Measurements from ENCODE around the gene GBA2. TPM values are rescaled to one million over a fixed set of nuclear protein-coding genes. Genes with fewer than 3 reads are reported as not detected.

The GBA2 gene
- total RNA-seq, 1 donor: 31.1 TPM

- peak; percentile 94 for DNase-seq (ENCODE audit: insufficient read length, low spot score, missing footprints)
- H3K4me1 ChIP-seq (ENCODE audit: insufficient read depth, low read length): peaks cover 48% of the 10 kb centered on the region
Measured at GRCh38 chr9:35688558-35689541, 60.2 kb downstream of the GBA2 start.

GRCh38 chr9:35687972-35688557 lies 61.0 kb downstream of the GBA2 start:
- no peaks in the 10 kb centered on the region for H3K27me3 ChIP-seq (ENCODE audit: insufficient read depth, low read length)
- H3K9me3 ChIP-seq (ENCODE audit: low read depth, low read length): no peaks in the 10 kb centered on the region
- peak overlapping the region; percentile 93 for H3K4me3 ChIP-seq (ENCODE audit: insufficient read depth, low read length)
- peaks cover 53% of the 10 kb centered on the region for H3K4me1 ChIP-seq (ENCODE audit: insufficient read depth, low read length)
- H3K27ac ChIP-seq (ENCODE audit: low read depth, low read length): peak overlapping the region; percentile 83
- H4K20me1 ChIP-seq (ENCODE audit: insufficient read depth, low read length): peaks cover 66% of the 10 kb centered on the region
- no peak for TF ChIP-seq CTCF (IDR thresholded peaks at IDR 0.05; ENCODE audit: extremely low read depth, low read depth, low read length)
- H3K4me2 ChIP-seq (ENCODE audit: insufficient read depth, low read length): peak overlapping the region; percentile 100
- peaks cover 56% of the 10 kb centered on the region for H3K36me3 ChIP-seq (ENCODE audit: insufficient read depth, low read length)
- H3K79me2 ChIP-seq (ENCODE audit: insufficient read depth, low read length): peaks cover 52% of the 10 kb centered on the region
- no peak overlapping the region for H2AFZ ChIP-seq (ENCODE audit: low read length)
- peak; percentile 79 for DNase-seq (ENCODE audit: insufficient read length, low spot score, missing footprints)

More at GRCh38 chr9:35688558-35689541, 60.2 kb downstream of the GBA2 start:
- Histone ChIP-seq H3K36me3 (ENCODE audit: insufficient read depth, low read length) (peaks cover 48% of the 10 kb centered on the region), H3K27ac (ENCODE audit: low read depth, low read length) (peak overlapping the region; percentile 83), H4K20me1 (ENCODE audit: insufficient read depth, low read length) (peaks cover 59% of the 10 kb centered on the region), H2AFZ (ENCODE audit: low read length) (no peak overlapping the region), H3K9me3 (ENCODE audit: low read depth, low read length) (no peaks in the 10 kb centered on the region), H3K27me3 (ENCODE audit: insufficient read depth, low read length) (no peaks in the 10 kb centered on the region), H3K4me3 (ENCODE audit: insufficient read depth, low read length) (peak overlapping the region; percentile 93), H3K4me2 (ENCODE audit: insufficient read depth, low read length) (peak overlapping the region; percentile 100), H3K79me2 (ENCODE audit: insufficient read depth, low read length) (peaks cover 52% of the 10 kb centered on the region)
- TF ChIP-seq CTCF (IDR thresholded peaks at IDR 0.05; ENCODE audit: extremely low read depth, low read depth, low read length): no peak

- DNase-seq (ENCODE audit: insufficient read length, low spot score, missing footprints): peak; percentile 52
- no peak for TF ChIP-seq CTCF (IDR thresholded peaks at IDR 0.05; ENCODE audit: extremely low read depth, low read depth, low read length)
Measured at GRCh38 chr9:35687306-35687705, 61.7 kb downstream of the GBA2 start.

More at GRCh38 chr9:35687306-35687705, 61.7 kb downstream of the GBA2 start:
- no peak overlapping the region for H2AFZ ChIP-seq (ENCODE audit: low read length)
- peaks cover 52% of the 10 kb centered on the region for H3K79me2 ChIP-seq (ENCODE audit: insufficient read depth, low read length)
- peak overlapping the region; percentile 83 for H3K27ac ChIP-seq (ENCODE audit: low read depth, low read length)
- H3K9me3 ChIP-seq (ENCODE audit: low read depth, low read length): no peaks in the 10 kb centered on the region
- H3K4me3 ChIP-seq (ENCODE audit: insufficient read depth, low read length): peak overlapping the region; percentile 93
- H3K27me3 ChIP-seq (ENCODE audit: insufficient read depth, low read length): no peaks in the 10 kb centered on the region
- peak overlapping the region; percentile 100 for H3K4me2 ChIP-seq (ENCODE audit: insufficient read depth, low read length)
- H3K36me3 ChIP-seq (ENCODE audit: insufficient read depth, low read length): peaks cover 63% of the 10 kb centered on the region
- peaks cover 56% of the 10 kb centered on the region for H3K4me1 ChIP-seq (ENCODE audit: insufficient read depth, low read length)
- H4K20me1 ChIP-seq (ENCODE audit: insufficient read depth, low read length): peaks cover 73% of the 10 kb centered on the region

Small RNAs within 50 kb of the gene (small RNA-seq; reads per million reads assigned to genes)
- gene MIR6853: 0.74 reads per million, percentile 8 among the genes with 10 or more reads in this experiment

Other genes with a start within 250 kb of the GBA2 start
- 18.5 and 18.6 TPM in 2 replicates for gene TESK1, start 144.0 kb downstream of the GBA2 start, total RNA-seq
- 2.7 and 2.9 TPM in 2 replicates for gene CD72, start 130.8 kb downstream of the GBA2 start, total RNA-seq
- 0.36 TPM in 1 of 2 replicates, not detected in the other for gene SIT1, start 98.3 kb downstream of the GBA2 start, total RNA-seq
- gene RMRP, start 91.2 kb downstream of the GBA2 start, total RNA-seq: 88,726 and 110,601 TPM in 2 replicates
- 10.6 and 15.6 TPM in 2 replicates for gene CCDC107, start 90.9 kb downstream of the GBA2 start, total RNA-seq
- 0.36 and 0.88 TPM in 2 replicates for gene ARHGEF39, start 84.0 kb downstream of the GBA2 start, total RNA-seq
- gene CA9, start 75.3 kb downstream of the GBA2 start, total RNA-seq: not detected in 2 replicates
- gene TPM2, start 59.3 kb downstream of the GBA2 start, total RNA-seq: 911 and 946 TPM in 2 replicates
- gene TLN1, start 17.0 kb downstream of the GBA2 start, total RNA-seq: 306 and 376 TPM in 2 replicates
- gene CREB3, start 16.6 kb downstream of the GBA2 start, total RNA-seq: 56.6 and 64.8 TPM in 2 replicates
- gene RGP1, start 59 bp upstream of the GBA2 start, total RNA-seq: 16.5 and 18.5 TPM in 2 replicates
- gene MSMP, start 5.0 kb upstream of the GBA2 start, total RNA-seq: not detected in 2 replicates
- gene NPR2, start 42.4 kb upstream of the GBA2 start, total RNA-seq: 16.6 and 20.3 TPM in 2 replicates
- 0.88 and 2.2 TPM in 2 replicates for gene SPAG8, start 63.0 kb upstream of the GBA2 start, total RNA-seq
- gene HINT2, start 65.8 kb upstream of the GBA2 start, total RNA-seq: 17.0 and 17.4 TPM in 2 replicates
- gene FAM221B, start 79.5 kb upstream of the GBA2 start, total RNA-seq: not detected in 2 replicates
- 2.1 and 2.5 TPM in 2 replicates for gene TMEM8B, start 80.0 kb upstream of the GBA2 start, total RNA-seq
- gene OR13J1, start 121.2 kb upstream of the GBA2 start, total RNA-seq: not detected in 2 replicates
- gene HRCT1, start 157.0 kb upstream of the GBA2 start, total RNA-seq: 1.8 and 5.1 TPM in 2 replicates
- 0.29 and 0.72 TPM in 2 replicates for gene SPAAR, start 160.3 kb upstream of the GBA2 start, total RNA-seq
- gene OR2S2, start 208.9 kb upstream of the GBA2 start, total RNA-seq: under 0.01 TPM in 2 replicates

Data from osteoblast (primary cell).